ENCODE results near the gene RPRD1B. TPM values are rescaled to one million over a fixed set of nuclear protein-coding genes. Genes with fewer than 3 reads are reported as not detected.

RPRD1B gene
- polyA plus RNA-seq, 2 of the 4 experiments (the other 2 are of a cell fraction): 16.4 to 28.4 TPM

- CTCF ChIA-PET: interaction anchor here (0.9 to 11.2 kb wide), 7 partner anchors 11 to 498 kb away, joined by 3 to 182 read pairs (median 6); partner anchors contain the start of gene TGM2
Observed at GRCh38 chr20:38062890-38063289, 29.3 kb downstream of the RPRD1B start.

GRCh38 chr20:38063911-38064530, 30.5 kb downstream of the RPRD1B start:
- Histone ChIP-seq H3K27ac (no peak overlapping the region), H3K4me1 (peaks cover 21% of the 10 kb centered on the region), H3K4me3 (no peak overlapping the region), H3K9me3 (no peaks in the 10 kb centered on the region), H3K4me2 (no peak overlapping the region)
- POLR2A ChIA-PET: no interaction called here
- no peak for ATAC-seq
- WGBS (ENCODE audit: missing lambda C conversion rate): 91% methylated on average over 7 of the region's 7 CpGs
- no peak for FAIRE-seq
- CTCF ChIA-PET: interaction anchor here (1.2 to 11.2 kb wide), 3 partner anchors 99 to 158 kb away, joined by 3 to 182 read pairs (median 74); partner anchors contain the start of gene TGM2
- no peak for DNase-seq (ENCODE audit: low read depth in 1 of 2, low spot score in 1 of 2)
- no peak for TF ChIP-seq USF2 (IDR thresholded peaks at IDR 0.05)
- TF ChIP-seq RCOR1 (IDR thresholded peaks at IDR 0.05; ENCODE audit: low read depth, low read length): no peak
- no peak for TF ChIP-seq E2F6 (IDR thresholded peaks at IDR 0.05; ENCODE audit: borderline replicate concordance, low read depth)
- no peak for TF ChIP-seq KDM5A (IDR thresholded peaks at IDR 0.05)
- no peak for TF ChIP-seq EHMT2 (IDR thresholded peaks at IDR 0.05; ENCODE audit: low read depth)
- no peak for TF ChIP-seq REST (IDR thresholded peaks at IDR 0.05)
- no peak for TF ChIP-seq FOXS1 (CRISPR knock-in tag; IDR thresholded peaks at IDR 0.05)
- no peak for TF ChIP-seq NFE2L2 (conservative IDR thresholded peaks at IDR 0.05; ENCODE audit: low read length)
- TF ChIP-seq ZSCAN20 (CRISPR knock-in tag; IDR thresholded peaks at IDR 0.05): no peak
- no peak for TF ChIP-seq HMGXB4 (CRISPR knock-in tag; IDR thresholded peaks at IDR 0.05; ENCODE audit: borderline replicate concordance)
- TF ChIP-seq POLR2A (IDR thresholded peaks at IDR 0.05; ENCODE audit: low read length): no peak
- no peak for TF ChIP-seq HEYL (CRISPR knock-in tag; IDR thresholded peaks at IDR 0.05)
- no peak for TF ChIP-seq HOXB13 (CRISPR knock-in tag; IDR thresholded peaks at IDR 0.05; ENCODE audit: low read depth)
- TF ChIP-seq CHD2 (IDR thresholded peaks at IDR 0.05; ENCODE audit: low read length, partially characterized antibody): no peak
- no peak for TF ChIP-seq ELK1 (IDR thresholded peaks at IDR 0.05; ENCODE audit: low read depth, low read length)
- no peak for TF ChIP-seq SMC3 (IDR thresholded peaks at IDR 0.05)
- TF ChIP-seq TP53 (CRISPR knock-in tag; IDR thresholded peaks at IDR 0.05): no peak
- no peak for TF ChIP-seq RFX5 (IDR thresholded peaks at IDR 0.05)

More at GRCh38 chr20:38062890-38063289, 29.3 kb downstream of the RPRD1B start:
- WGBS (ENCODE audit: missing lambda C conversion rate): 89% methylated on average over 5 of the region's 5 CpGs
- TF ChIP-seq MAZ (IDR thresholded peaks at IDR 0.05; ENCODE audit: borderline replicate concordance, low read depth, low read length) (no peak), SREBF2 (IDR thresholded peaks at IDR 0.05) (no peak), CTCF (IDR thresholded peaks at IDR 0.05) (no peak), JUNB (IDR thresholded peaks at IDR 0.05) (no peak)
- TF ChIP-seq, protein P1, sequence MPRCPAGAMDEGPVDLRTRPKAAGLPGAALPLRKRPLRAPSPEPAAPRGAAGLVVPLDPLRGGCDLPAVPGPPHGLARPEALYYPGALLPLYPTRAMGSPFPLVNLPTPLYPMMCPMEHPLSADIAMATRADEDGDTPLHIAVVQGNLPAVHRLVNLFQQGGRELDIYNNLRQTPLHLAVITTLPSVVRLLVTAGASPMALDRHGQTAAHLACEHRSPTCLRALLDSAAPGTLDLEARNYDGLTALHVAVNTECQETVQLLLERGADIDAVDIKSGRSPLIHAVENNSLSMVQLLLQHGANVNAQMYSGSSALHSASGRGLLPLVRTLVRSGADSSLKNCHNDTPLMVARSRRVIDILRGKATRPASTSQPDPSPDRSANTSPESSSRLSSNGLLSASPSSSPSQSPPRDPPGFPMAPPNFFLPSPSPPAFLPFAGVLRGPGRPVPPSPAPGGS (IDR thresholded peaks at IDR 0.05): no peak
- Histone ChIP-seq H3K9me3 (no peaks in the 10 kb centered on the region), H3K4me2 (no peak overlapping the region), H3K4me3 (no peak overlapping the region), H3K4me1 (peaks cover 23% of the 10 kb centered on the region), H3K27ac (no peak overlapping the region)
- FAIRE-seq (no peak), DNase-seq (ENCODE audit: low read depth in 1 of 2, low spot score in 1 of 2) (no peak), ATAC-seq (no peak)
- POLR2A ChIA-PET: interaction anchor here (0.6 kb wide), 1 partner anchor 164 kb away, joined by 3 read pairs; no protein-coding TSS in a partner anchor

Measured in A549 (cell line).